Glutamatergic neuron (in vitro differentiated cells): ENCODE data around the gene ZCCHC24. TPM values are rescaled to one million over a fixed set of nuclear protein-coding genes. Genes with fewer than 3 reads are reported as not detected.

Experiments used
- DNase-seq: peaks from one replicate; pipeline ENCODE4 v3.0.0; 2022
- H3K27ac Mint-ChIP-seq: one replicate; pipeline ENCODE4 v1.8.0; 2020; ENCODE audit warnings: mild to moderate bottlenecking, mixed read lengths, inconsistent platforms; ENCODE audit not compliant: unreplicated experiment
- H3K27me3 Mint-ChIP-seq: one replicate; pipeline ENCODE4 v1.8.0; 2020; ENCODE audit warnings: mild to moderate bottlenecking, moderate library complexity, mixed read lengths, inconsistent platforms; ENCODE audit not compliant: unreplicated experiment
- H3K36me3 Mint-ChIP-seq: one replicate; pipeline ENCODE4 v1.8.0; 2020; ENCODE audit warnings: mild to moderate bottlenecking, mixed read lengths, inconsistent platforms; ENCODE audit not compliant: unreplicated experiment
- H3K4me1 Mint-ChIP-seq: one replicate; pipeline ENCODE4 v1.8.0; 2020; ENCODE audit warnings: mild to moderate bottlenecking, low read depth, mixed read lengths, inconsistent platforms; ENCODE audit not compliant: unreplicated experiment
- H3K4me3 Mint-ChIP-seq: one replicate; pipeline ENCODE4 v1.8.0; 2020; ENCODE audit warnings: mild to moderate bottlenecking, mixed read lengths, inconsistent platforms; ENCODE audit not compliant: unreplicated experiment
- H3K9me3 Mint-ChIP-seq: one replicate; pipeline ENCODE4 v1.8.0; 2020; ENCODE audit warnings: mild to moderate bottlenecking, moderate library complexity, mixed read lengths, inconsistent platforms; ENCODE audit not compliant: unreplicated experiment
- CTCF ChIP-seq: fragments of 200-600 bp; sonication (generic); IDR thresholded peaks from one replicate; pipeline ENCODE4 v1.5.0; 2021; ENCODE audit not compliant: partially characterized antibody, unreplicated experiment
- total RNA-seq: library from RNA; stranded (reverse); fragmentation: NEBNext Ultra II Directional; extraction: Animal tissue kit (Norgen Biotek cat#: 25700); gene quantifications from one replicate; pipeline ENCODE4 v1.2.1, GENCODE V29; 2021; ENCODE audit not compliant: unreplicated experiment

ZCCHC24 gene
- total RNA-seq, 1 donor from 2014 or later, result 3.0 TPM

- no peak for TF ChIP-seq CTCF
- no peak for DNase-seq
- Mint-ChIP-seq H3K4me1 (no peaks in the 10 kb centered on the region), H3K4me3 (no peak overlapping the region), H3K27ac (no peak overlapping the region), H3K36me3 (peaks cover 18% of the 10 kb centered on the region), H3K27me3 (peaks cover 8% of the 10 kb centered on the region), H3K9me3 (no peaks in the 10 kb centered on the region)
Observed at GRCh38 chr10:79354141-79354540, 91.3 kb downstream of the ZCCHC24 start.

- Mint-ChIP-seq H3K27me3 (peaks cover 8% of the 10 kb centered on the region), H3K36me3 (peaks cover 18% of the 10 kb centered on the region), H3K27ac (no peak overlapping the region)
Observed at GRCh38 chr10:79353726-79354125, 91.7 kb downstream of the ZCCHC24 start.

GRCh38 chr10:79353000-79353406 lies 92.4 kb downstream of the ZCCHC24 start:
- no peak overlapping the region for H3K4me3 Mint-ChIP-seq
- H3K27me3 Mint-ChIP-seq, result peaks cover 7% of the 10 kb centered on the region
- no peaks in the 10 kb centered on the region for H3K9me3 Mint-ChIP-seq
- DNase-seq, result no peak
- no peak for TF ChIP-seq CTCF
- peaks cover 2% of the 10 kb centered on the region for H3K4me1 Mint-ChIP-seq
- peaks cover 18% of the 10 kb centered on the region for H3K36me3 Mint-ChIP-seq
- no peak overlapping the region for H3K27ac Mint-ChIP-seq

More at GRCh38 chr10:79353726-79354125, 91.7 kb downstream of the ZCCHC24 start:
- Mint-ChIP-seq H3K9me3 (no peaks in the 10 kb centered on the region), H3K4me1 (no peaks in the 10 kb centered on the region), H3K4me3 (no peak overlapping the region)
- TF ChIP-seq CTCF, result no peak
- no peak for DNase-seq

GRCh38 chr10:79352035-79352877 lies 93.2 kb downstream of the ZCCHC24 start:
- Mint-ChIP-seq H3K9me3 (no peaks in the 10 kb centered on the region), H3K27me3 (peaks cover 7% of the 10 kb centered on the region), H3K4me3 (no peak overlapping the region), H3K4me1 (peaks cover 2% of the 10 kb centered on the region), H3K36me3 (peaks cover 18% of the 10 kb centered on the region), H3K27ac (no peak overlapping the region)
- no peak for TF ChIP-seq CTCF
- no peak for DNase-seq

GRCh38 chr10:79351332-79351731 lies 94.1 kb downstream of the ZCCHC24 start:
- peaks cover 18% of the 10 kb centered on the region for H3K36me3 Mint-ChIP-seq

More at GRCh38 chr10:79351332-79351731, 94.1 kb downstream of the ZCCHC24 start:
- Mint-ChIP-seq H3K4me1 (peaks cover 4% of the 10 kb centered on the region), H3K9me3 (no peaks in the 10 kb centered on the region), H3K4me3 (no peak overlapping the region), H3K27ac (no peak overlapping the region), H3K27me3 (peaks cover 7% of the 10 kb centered on the region)
- no peak for TF ChIP-seq CTCF
- no peak for DNase-seq
